Measurements from ENCODE around the gene JAG2.

The JAG2 gene

GRCh38 chr14:105137481-105138020 lies 31.0 kb downstream of the JAG2 start:
- TF ChIP-seq CTCF (IDR thresholded peaks at IDR 0.05; ENCODE audit: low read depth, low read length, missing control alignments): no peak
- H3K4me3 ChIP-seq (ENCODE audit: low read depth, low read length): no peak overlapping the region
- in situ Hi-C loops (cut with HindIII; ENCODE audit: low sequenced_read_pairs): no loop called here
- DNase-seq (ENCODE audit: low read depth): no peak

GRCh38 chr14:105136401-105137322 lies 31.9 kb downstream of the JAG2 start:
- no peak for TF ChIP-seq CTCF (IDR thresholded peaks at IDR 0.05; ENCODE audit: low read depth, low read length, missing control alignments)
- DNase-seq (ENCODE audit: low read depth): no peak
- H3K4me3 ChIP-seq (ENCODE audit: low read depth, low read length): no peak overlapping the region
- in situ Hi-C loops (cut with HindIII; ENCODE audit: low sequenced_read_pairs): no loop called here

- in situ Hi-C loops (cut with HindIII; ENCODE audit: low sequenced_read_pairs): no loop called here
- no peak overlapping the region for H3K4me3 ChIP-seq (ENCODE audit: low read depth, low read length)
- TF ChIP-seq CTCF (IDR thresholded peaks at IDR 0.05; ENCODE audit: low read depth, low read length, missing control alignments): no peak
- DNase-seq (ENCODE audit: low read depth): no peak
Measured at GRCh38 chr14:105135700-105136395, 32.7 kb downstream of the JAG2 start.

- TF ChIP-seq CTCF (IDR thresholded peaks at IDR 0.05; ENCODE audit: low read depth, low read length, missing control alignments): no peak
- H3K4me3 ChIP-seq (ENCODE audit: low read depth, low read length): no peak overlapping the region
- no peak for DNase-seq (ENCODE audit: low read depth)
- in situ Hi-C loops (cut with HindIII; ENCODE audit: low sequenced_read_pairs): no loop called here
Measured at GRCh38 chr14:105132921-105133654, 35.5 kb downstream of the JAG2 start.

GRCh38 chr14:105131241-105131640 lies 37.3 kb downstream of the JAG2 start:
- H3K4me3 ChIP-seq (ENCODE audit: low read depth, low read length): no peak overlapping the region
- in situ Hi-C loops (cut with HindIII; ENCODE audit: low sequenced_read_pairs): no loop called here
- TF ChIP-seq CTCF (IDR thresholded peaks at IDR 0.05; ENCODE audit: low read depth, low read length, missing control alignments): no peak
- DNase-seq (ENCODE audit: low read depth): no peak

- in situ Hi-C loops (cut with HindIII; ENCODE audit: low sequenced_read_pairs): no loop called here
- H3K4me3 ChIP-seq (ENCODE audit: low read depth, low read length): no peak overlapping the region
- no peak for DNase-seq (ENCODE audit: low read depth)
- TF ChIP-seq CTCF (IDR thresholded peaks at IDR 0.05; ENCODE audit: low read depth, low read length, missing control alignments): no peak
Measured at GRCh38 chr14:105128059-105128458, 40.5 kb downstream of the JAG2 start.

All from astrocyte of the cerebellum (primary cell).